Suprapubic skin (tissue), 3 donors: ENCODE measurements around the gene DUSP16.

ENCODE experiments used
- CTCF ChIP-seq, 2 donors: fragments of 200-600 bp in 1 of 2; fragments of 450-650 bp in 1 of 2; sonication (generic) in 1 of 2; IDR thresholded peaks; one replicate each; pipeline ENCODE4 v1.5.1; 2016 to 2019; ENCODE audit warnings: antibody characterized with exemption in 2 of 2, mild to moderate bottlenecking in 1 of 2, moderate library complexity in 1 of 2
- EP300 ChIP-seq: sonication (generic); formaldehyde crosslinking; IDR thresholded peaks from one replicate; pipeline ENCODE4 v1.6.1; 2017; ENCODE audit warnings: antibody characterized with exemption

GRCh38 chr12:12508612-12509011 lies 54.1 kb downstream of the DUSP16 start:
- TF ChIP-seq CTCF (IDR thresholded peaks at IDR 0.05) (no peak), EP300 (no peak)
